NCI-H1417 treated with DMSO at 0.1 percent for 48 hours (cell line): ENCODE measurements around the gene GOLGA1.
"Not testable (repeated sequence)": the region's sequence is repeated elsewhere in the genome, so short reads cannot be mapped to it uniquely, and the experiment has no call there.

ENCODE experiments used
- DNase-seq: peaks from one replicate; lab custom pipeline; 2025; lab: John Stamatoyannopoulos, UW

Gene GOLGA1

DNA sequence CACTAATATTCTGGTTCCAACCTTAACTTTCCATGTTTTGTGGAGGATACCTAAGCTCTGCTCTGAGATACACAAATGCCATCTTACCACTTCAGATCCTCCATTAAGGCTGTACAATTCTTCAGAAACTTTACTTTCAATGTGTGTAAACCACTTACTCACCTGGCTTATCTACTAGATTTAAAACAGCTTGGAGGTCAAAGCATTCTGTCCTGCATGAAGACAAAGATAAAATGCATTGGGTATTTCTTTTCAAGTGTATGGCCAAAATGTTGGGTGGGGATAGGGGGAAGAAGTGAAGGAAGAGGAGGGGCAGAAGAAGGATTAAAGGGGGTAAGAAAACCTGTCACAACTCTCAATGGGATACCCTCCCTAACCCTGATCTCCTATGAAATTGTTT lies 939 bp downstream of the GOLGA1 start:
- no peak for DNase-seq

DNA sequence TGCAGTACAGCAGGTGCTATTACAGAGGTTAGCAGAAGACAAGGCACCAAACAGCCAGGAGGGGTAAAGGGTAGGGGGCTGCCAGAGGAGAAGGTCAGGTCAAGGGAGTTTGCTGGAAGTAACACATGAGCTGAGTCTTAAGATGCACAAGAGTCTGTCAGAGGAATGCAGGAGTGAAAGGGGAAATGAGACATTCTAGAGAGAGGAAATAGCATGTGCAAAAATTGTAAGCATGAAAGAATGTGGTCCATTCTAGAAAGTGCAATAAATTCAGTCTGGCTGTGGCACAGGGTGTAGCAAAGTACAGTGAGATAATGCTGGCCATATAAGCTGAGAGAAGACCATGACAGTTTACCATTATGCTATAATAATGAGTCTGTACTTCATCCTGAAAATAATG lies 6.6 kb downstream of the GOLGA1 start:
- no peak for DNase-seq

DNA sequence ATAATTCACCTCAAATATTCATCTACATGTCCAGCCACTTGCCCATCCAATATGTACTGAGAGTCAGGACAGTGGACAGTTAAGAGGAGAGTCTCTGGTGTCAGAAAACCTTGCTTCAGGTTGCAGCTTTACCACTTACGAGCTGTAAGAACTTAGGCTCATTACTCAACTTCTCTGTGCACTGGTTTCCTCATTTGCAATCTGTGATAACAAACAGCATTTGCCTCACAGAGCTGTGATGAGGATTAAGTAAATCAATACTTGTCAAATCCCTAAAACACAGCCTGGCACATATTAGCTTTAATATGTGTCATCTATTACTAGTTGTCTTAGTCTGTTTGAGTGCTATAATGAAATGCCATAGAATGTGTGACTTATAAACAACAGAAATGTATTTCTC lies 8.6 kb downstream of the GOLGA1 start:
- no peak for DNase-seq

DNA sequence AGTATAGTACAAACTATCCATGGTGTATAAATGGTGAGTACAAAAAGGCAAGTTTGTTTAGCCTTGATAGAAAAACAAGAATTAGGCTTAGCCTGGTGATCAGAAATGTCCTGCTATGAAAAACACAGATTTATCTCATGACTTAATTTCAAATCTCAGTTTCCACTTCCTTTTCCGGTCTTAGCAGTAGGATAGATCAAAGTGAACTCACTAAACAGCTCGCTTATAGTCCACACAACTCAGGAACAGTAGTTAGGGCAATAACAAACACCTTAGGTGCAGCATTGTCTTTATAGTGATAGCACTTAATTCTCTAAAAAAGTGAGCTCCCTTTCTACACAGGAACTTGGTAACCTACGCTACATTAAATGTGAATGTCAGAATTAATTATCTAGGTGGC lies 11.4 kb downstream of the GOLGA1 start:
- DNase-seq: no peak

DNA sequence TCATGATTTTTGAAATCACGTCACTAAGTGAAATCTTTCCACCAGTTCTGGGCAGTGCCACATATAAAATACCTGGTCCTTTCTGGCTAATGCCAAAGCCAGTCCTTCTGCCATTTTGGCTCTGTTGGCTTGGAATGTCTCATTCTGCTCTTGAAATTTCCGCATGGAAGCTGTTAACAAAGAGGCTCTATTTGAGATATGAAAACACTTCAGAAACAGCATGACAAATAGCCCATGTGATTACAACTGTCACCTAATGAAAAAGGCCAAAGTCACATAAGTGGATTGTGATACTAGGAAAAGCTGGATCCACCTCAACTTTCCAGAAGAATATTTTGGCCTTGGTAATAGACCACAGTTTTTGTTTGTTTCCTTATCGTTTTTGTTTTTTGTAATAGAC lies 12.8 kb downstream of the GOLGA1 start:
- DNase-seq: no peak

DNA sequence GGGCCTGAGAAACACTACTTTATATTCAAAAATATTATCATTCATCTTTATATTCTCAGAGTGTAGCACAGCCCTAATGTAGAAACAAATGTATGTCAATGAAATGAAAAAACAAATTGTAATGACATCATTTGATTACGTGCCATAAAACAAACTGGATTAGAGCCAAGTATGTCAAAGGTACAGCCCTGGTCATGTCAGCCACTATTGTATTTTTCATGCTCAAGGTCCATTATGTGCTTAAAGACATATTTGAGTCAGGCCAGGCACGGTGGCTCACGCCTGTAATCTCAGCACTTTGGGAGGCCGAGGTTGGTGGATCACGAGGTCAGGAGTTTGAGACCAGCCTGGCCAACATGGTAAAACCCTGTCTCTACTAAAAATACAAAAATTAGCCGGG lies 20.5 kb downstream of the GOLGA1 start:
- DNase-seq: not testable (repeated sequence)

DNA sequence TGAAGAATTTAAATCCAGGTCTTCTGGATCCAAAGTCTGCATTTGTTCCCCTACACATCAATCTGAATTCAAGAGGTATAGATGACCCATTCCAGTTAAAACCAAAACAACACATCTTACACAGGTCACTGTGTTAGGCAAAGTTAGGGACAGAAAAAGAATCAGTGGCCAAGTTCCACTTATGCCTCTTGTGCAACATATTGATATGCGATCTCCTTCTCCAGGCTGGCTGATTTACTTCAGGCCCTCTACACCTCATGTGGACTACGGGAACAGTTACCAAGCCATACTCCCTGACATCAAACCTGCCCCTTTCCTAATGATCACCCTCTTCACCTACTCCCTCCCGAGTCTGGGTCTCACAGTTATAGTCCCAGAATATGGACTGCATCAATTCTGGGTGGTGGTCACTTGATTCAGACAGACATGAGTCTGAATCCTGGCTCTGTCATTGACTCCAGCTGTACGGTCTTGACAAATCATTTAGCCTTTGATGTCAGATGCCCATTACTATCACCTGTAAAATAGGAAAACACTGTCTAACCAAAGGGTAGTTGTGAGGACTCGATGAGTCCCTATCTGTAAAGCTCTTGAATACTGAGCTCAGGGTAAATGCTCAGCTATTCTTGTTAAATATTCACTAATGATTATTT lies 26.0 kb downstream of the GOLGA1 start:
- no peak for DNase-seq

DNA sequence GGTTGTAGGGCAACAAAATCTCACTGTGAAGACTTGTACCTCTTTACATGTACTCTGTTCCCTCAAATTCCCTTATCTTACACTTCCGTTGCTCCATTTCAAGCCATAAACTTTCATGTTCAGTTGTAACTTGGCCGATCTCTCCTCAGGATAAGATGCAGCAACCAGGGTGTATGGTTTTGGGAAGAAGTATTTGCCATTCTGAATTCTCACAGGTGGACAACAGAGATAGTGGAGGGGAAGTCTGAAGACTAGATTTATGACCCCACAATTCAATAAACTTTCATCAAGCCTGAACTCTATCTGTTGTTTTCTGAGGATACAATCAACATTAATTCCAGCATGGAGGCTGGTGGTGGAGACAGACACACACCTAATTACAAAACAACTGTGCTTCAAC lies 27.5 kb downstream of the GOLGA1 start:
- DNase-seq: no peak

DNA sequence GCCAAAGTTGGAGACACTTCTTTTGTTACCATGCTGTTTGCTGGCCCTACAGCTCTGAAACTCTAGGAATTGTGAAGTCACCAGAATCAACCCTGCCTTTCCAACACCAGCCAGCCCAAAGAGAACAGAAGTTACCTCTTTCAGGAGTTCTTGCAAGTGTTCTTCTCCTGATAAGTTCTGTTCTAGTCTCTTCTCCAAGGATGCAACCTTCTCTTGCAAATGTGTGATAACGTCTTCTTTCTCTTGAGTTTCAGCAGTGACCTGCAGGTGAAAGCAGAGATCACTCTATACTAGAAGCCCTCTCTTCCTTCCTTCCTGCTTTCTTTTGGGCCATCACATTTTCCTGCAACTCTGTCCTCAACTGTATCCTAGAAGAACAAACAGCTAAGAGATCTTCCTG lies 29.1 kb downstream of the GOLGA1 start:
- no peak for DNase-seq

DNA sequence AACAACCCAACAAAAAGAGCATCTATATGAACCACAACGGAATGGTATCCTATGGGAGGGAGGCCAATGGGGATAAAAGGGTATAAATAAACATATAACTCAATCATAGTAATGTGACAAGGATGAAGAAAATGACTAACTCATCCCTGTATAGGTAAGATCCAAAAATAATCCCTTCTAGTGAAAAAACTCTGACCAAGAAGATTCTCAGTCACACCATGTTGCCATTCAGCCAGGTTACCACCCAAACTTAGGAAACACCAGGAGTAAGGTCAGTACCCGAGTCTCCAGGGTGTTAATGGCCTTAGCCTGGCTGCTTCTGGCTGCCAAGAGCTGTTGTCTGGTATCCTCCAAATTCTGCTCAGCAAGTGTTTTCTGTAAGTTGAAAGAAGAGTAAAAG lies 32.8 kb downstream of the GOLGA1 start:
- no peak for DNase-seq

DNA sequence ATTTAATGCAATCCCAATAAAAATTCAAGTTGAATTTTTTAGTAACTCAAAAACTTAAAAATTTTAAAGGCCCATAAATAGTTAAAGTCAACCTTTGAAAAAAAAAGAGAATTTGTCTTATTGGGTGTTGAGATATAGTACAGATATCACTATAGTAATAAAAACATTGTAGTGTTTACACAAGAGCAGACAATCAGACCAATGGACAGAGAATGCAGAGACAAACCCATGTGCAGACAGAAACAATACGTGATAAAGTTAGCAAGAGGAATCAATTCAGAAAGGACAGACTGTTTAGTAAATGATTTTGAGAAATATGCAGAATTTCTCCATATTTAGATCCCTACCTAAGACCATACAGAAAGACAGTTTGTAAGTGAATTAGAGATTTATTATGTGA lies 33.9 kb downstream of the GOLGA1 start:
- DNase-seq: no peak

DNA sequence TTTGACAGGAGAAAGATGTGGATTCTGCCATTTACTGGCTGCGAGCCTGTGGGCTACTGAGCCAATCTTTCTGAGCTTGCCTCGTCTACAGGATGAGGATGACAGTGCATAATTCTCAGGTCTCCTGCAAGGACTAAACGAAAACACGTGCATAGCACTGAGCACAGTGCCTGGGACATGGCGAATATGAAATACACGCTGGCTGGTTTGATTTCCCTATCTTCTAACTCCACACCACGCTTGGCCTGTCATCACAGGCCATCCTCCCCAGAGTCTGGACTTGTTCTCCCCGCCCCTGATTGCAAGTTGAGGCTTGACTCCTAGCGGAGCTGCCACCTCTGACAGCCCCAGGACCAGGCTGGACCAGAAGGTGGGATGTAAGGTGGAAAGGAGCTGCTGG lies 41.0 kb downstream of the GOLGA1 start:
- DNase-seq: no peak

DNA sequence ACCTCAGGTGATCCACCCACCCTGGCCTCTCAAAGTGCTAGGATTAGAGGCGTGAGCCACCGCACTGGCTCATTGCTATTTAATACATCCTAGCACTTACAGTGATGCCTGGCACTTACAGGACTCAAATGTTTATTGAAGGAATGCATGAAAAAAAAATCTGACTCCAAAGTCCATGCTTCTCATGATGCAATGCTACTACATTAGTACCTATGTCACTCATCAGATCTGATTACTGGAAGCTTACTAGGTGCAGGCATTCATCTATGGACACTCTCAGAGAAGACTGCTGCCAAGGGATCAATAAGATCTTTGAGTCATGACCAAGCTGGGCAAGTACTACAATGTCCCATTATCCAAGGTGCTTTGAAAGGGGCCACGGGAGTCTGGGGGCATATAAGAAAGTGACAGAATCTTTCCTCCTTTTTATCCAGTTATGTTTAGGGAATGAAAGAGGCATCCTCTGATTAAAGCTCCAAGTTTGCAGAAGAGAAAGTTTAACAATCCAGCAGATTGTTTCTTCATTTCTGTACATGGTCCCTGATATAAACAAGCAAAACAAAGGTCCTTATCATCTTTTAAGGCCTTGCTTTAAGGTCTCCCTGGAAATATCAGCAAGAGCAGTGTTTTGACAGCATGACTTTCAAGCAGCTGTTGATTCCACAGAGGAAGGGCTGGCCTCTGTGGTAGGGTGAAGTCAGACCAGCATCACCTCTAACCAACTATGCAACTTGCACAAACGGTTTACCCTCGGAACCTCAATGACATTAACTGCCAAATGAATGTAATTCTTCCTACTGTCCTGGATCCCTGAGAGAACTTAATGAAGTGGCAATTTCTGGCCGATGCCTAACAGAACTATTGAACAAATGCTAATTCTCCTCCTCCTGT lies 43.1 kb downstream of the GOLGA1 start:
- DNase-seq: no peak

DNA sequence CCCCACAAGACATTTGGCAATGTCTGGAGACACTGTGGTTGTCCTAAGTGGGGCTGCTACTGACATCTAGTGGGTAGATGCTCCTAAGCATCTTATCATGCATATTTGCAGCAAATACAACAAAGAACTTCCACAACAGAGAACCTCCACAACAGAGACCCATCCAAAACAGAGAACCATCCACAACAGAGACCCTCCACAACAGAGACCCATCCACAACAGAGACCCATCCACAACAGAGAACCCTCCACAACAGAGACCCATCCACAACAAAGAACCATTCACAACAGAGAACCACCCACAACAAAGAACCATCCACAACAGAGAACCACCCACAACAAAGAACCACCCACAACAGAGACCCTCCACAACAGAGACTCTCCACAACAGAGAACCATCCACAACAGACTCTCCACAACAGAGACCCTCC lies 46.1 kb downstream of the GOLGA1 start:
- DNase-seq: no peak

DNA sequence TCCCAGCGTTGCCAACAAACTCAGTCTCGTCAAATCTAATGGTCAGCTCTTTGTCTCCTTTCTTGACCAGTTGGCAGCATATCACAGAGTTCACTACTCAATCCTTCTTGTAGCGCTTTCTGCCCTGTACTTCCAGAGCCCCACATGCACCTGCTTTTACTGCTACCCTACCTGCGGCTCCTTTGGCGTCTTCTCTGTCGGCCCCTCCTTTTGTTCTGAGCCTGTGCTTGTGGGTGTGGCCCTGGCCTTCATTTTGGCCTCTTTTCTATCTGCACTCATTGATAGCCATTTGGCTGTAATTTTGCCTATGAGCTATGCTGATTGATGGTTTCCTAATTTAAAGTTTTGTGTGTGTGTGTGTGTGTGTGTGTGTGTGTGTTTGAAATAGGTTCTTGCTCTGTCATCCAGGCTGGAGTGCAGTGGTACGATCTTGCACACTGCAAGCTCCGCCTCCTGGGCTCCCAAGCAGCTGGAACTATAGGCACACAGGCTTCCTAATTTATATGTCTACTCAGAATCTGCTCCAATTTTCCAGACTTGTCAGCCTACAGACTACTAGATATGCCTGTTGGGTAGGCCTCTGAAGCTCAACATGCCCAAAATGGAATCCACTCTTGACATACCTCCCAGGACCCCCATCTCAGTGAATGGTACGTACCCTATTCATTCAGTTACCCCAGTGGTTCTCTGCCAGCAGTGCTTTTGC lies 46.7 kb downstream of the GOLGA1 start:
- DNase-seq: no peak

DNA sequence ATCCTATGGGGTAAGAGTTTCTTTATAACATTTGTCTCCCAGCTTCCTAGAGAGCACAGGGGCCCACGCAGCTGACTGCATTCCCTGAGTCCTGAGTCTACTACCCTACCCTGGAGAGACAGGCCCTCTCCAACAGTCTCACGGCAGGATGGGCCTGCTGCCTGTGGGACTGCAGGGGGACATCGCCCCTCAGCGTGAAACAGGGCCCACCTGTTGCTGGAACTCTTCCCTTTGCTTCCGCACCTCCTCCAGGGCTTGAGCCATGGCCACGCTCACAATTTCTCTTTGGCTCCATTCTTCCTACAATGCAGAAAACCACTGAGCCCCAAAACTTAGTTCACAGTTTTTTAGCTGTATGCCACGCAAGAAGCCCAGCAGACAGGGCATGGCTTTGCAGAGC lies 50.7 kb downstream of the GOLGA1 start:
- DNase-seq: no peak

DNA sequence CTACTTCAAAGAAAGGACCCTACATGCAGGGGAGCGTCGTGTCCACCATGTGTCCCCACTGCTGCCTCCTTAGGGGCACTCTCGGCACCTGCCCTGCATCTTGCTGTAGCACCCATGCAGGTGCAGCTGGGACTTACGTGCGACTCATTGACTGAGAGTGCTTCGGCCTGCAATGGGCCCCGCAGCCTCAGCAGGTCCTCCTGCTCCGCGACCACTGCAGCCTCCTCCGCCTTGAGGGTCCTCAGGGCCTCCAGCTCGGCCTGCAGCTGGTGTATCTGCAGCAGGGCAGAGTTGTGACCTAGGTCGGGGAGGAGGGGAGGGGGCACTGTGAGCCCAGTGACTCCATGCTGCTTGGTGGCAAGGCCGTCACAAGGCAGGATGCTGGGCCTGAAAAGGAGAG lies 51.9 kb downstream of the GOLGA1 start:
- DNase-seq: no peak

DNA sequence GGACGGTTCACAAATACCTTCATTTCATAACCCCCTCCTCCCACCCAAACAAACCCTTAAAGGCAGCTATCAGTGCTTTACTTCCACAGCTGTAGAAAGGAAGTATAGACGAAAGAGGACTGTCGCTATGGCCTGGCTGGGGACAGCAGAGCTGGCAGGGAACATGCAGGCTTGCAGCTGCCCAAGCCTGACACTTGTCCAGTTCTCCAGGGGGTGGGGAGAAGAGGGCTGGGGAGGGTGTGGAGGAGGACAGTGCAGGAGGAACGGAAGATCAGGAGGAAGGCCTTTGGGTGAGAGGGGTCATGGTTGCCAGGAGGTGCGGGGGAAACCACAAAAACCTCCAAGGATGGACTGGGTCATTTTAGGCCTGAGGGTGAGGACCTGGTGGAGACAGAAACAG lies 53.1 kb downstream of the GOLGA1 start:
- DNase-seq: no peak

DNA sequence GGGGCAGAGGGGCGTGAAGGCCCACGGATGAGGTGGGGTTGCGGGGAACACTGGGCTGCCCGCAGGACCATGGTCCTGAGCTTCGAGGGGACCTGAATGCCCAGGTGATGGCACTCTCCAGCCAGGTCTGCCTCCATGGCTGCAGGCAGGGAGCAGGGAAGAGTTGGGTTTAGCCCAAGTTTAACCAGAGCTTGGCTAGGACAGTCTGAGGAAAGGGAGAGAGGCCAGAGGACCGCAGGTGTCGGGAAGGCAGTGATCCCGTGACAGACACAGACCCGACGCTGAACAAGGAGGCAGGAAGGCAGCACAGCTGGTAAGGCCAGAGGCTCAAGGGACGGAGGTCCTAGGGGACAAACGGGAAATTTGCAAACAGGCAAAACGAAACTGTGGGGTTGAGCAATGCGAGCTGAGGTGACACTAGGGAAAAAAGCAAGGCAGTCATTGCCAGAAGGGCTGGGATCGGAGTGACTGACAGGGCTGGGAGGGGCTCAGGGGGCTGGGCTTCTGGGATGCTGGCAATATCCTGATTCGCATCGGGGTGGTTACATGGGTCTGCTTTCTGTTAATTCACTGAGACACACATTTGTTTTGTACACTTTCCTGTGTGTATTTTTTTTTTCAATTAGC lies 53.9 kb downstream of the GOLGA1 start:
- no peak for DNase-seq

DNA sequence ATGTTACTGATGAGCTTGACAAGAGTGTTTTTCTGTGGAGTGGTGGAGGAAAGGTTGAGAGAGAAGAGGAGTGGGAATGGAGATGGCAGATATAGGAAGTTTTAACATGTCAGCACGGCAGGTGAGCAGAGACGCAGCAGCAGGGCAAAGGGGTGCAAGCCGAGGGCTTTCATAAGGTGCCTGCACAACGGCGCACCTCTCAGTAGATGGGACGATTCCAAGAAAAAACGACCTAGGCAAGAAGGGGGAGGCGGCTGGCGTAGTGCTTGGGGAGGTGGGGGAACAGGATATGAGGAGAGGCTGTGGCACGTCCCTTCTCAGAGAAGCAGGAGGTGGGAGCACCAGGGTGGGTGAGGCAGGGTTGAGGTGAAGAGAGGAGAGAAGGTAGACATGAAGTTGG lies 54.4 kb downstream of the GOLGA1 start:
- DNase-seq: no peak

DNA sequence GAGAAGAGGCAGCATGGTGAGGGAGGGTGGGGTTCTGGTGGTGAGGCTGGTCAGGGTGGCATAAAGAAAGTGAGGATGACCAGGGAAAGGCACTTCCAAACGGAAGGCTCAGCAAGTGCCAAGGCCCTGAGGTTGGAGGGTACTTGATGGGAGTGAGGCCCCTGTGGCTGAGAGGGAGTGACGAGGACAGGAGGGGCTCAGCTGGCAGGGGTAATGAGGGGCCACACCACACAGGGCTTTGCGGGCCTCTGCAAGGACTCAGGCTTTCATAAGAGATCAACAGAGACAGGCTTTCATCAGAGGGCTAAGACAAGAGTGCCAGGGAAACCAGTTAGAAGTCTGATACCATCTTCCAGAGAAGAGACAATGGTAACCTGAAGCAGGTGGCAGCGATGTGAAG lies 55.3 kb downstream of the GOLGA1 start:
- no peak for DNase-seq

DNA sequence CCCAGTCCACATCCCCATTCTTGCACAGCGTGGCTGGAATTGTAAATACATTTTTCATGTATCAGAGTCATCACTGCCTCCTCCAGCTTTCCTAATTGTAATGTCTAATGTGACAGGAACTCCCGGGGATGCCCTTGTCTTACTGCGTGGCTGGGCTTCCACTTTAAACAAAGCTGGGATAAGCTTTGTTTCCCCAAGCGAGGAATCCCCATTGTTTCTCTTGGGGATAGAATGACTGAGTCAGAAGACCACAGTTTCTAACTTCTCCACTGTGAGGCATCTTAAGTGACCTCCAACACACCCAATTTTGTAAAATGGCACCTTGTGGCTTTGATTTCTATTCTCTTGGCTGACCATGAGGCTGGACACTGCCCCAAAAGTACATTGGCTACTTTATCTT lies 56.5 kb downstream of the GOLGA1 start:
- no peak for DNase-seq

DNA sequence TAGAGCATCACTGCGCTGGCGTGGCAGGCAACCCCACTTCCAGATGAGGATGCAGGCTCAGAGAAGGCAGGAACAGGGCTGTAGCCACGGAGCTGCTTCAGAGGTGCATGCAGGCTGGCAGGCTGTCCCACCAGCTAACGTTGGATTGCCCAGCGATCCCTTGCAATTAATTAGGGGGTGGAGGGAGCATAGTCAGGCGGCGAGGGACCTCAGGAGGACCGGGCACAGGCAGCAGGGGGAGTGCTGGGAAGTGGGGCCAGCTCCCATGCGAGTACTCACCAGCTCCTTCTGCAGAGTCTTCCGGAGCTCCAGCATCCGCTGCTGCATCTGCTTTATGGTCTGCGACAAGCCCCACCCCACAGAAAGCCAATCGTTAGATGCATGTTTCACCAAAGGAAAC lies 58.7 kb downstream of the GOLGA1 start:
- no peak for DNase-seq
